Measurements from ENCODE around the gene FXYD3.

- TF ChIP-seq SIN3A (IDR thresholded peaks at IDR 0.05; ENCODE audit: low read depth) (no peak), CTCF (IDR thresholded peaks at IDR 0.05 in 2 of 3, conservative IDR thresholded peaks at IDR 0.05 in 1 of 3; ENCODE audit: borderline replicate concordance in 1 of 3, insufficient read depth in 1 of 3, low read depth in 2 of 3, low read length in 2 of 3) (no peak), EGR1 (IDR thresholded peaks at IDR 0.05; ENCODE audit: low read depth) (no peak), RAD21 (IDR thresholded peaks at IDR 0.05; ENCODE audit: low read depth) (no peak), POLR2AphosphoS5 (IDR thresholded peaks at IDR 0.05; ENCODE audit: low read depth, low read length) (no peak), ATF3 (IDR thresholded peaks at IDR 0.05) (no peak), EZH2 (IDR thresholded peaks at IDR 0.05) (no peak), ZNF274 (IDR thresholded peaks at IDR 0.05; ENCODE audit: low read depth, low read length) (no peak), POLR2A (IDR thresholded peaks at IDR 0.05; ENCODE audit: borderline replicate concordance, extremely low read depth, insufficient read depth, insufficient read length) (no peak), FOSL1 (IDR thresholded peaks at IDR 0.05; ENCODE audit: low read depth) (no peak), ZBTB33 (IDR thresholded peaks at IDR 0.05; ENCODE audit: extremely low read depth, insufficient replicate concordance, low read length) (no peak), REST (IDR thresholded peaks at IDR 0.05; ENCODE audit: low read depth) (no peak), ZFX (IDR thresholded peaks at IDR 0.05) (no peak)
Measured at GRCh38 chr19:35126624-35126959, 11.0 kb downstream of the FXYD3 start.

All from HCT116 (cell line).